PFSK-1 (cell line): ENCODE results near the gene ATOH8.

ENCODE experiments used
- FOXP2 ChIP-seq: optimal IDR thresholded peaks from 2 replicates; pipeline ENCODE3; 2011; ENCODE audit warnings: borderline replicate concordance, control low read depth, inconsistent platforms; ENCODE audit not compliant: insufficient read depth; ENCODE audit errors: extremely low read length, extremely low read depth
- POLR2AphosphoS5 ChIP-seq: IDR thresholded peaks from 2 replicates; pipeline ENCODE4 v1.6.1; 2012; ENCODE audit warnings: low read depth, mild to moderate bottlenecking, control low read depth, low read length, moderate library complexity
- SIN3A ChIP-seq: IDR thresholded peaks from 2 replicates; pipeline ENCODE4 v1.6.1; 2012; ENCODE audit warnings: mild to moderate bottlenecking, low read length, moderate library complexity, borderline replicate concordance; ENCODE audit not compliant: insufficient read depth
- TAF1 ChIP-seq: IDR thresholded peaks from 2 replicates; pipeline ENCODE4 v1.6.1; 2012; ENCODE audit warnings: low read length, control low read depth, borderline replicate concordance; ENCODE audit not compliant: insufficient read depth
- TF ChIP-seq, protein P1 (sequence below), 2 experiments: IDR thresholded peaks; 2 replicates each; pipeline versions ENCODE4 v1.6.1 to v1.8.0; 2011 to 2012; ENCODE audit warnings: low read depth in 2 of 2, low read length in 2 of 2, control low read depth in 1 of 2, inconsistent platforms in 1 of 2, mild to moderate bottlenecking in 1 of 2, moderate library complexity in 1 of 2; ENCODE audit not compliant: insufficient read depth in 1 of 2

Gene ATOH8

DNA sequence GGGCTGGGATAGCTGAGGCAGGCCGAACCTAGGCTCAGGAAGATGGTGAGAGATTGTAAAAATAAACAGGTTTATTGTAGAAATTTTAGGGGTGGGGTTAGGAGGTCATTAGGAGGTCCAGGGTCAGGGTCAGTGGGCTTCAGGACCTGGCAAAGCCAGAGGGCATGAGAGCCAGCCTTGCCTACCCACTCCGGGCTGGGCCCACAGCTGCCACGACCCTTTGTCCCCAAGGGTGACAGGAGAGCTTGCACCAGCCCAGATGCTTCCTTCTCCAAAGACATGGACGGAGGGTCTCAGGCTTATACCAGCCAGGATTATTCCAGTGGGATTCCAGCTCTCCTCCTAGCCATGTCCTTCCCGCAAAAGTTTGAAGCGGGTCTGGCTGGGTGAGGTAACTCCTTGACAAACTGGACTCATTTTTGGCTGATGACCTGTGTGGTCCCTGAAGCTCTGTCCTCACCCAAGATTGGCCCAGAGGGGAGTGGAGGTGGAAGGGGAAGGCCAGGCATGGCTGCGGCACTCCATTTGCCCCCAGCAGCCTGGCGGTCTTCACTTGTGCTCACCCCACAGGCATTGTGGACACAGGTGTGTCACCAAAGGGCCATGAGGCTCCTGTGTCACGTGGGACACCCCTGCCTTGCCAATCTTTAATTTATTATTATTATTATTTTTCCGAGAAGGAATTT lies 23.8 kb upstream of the ATOH8 start:
- TF ChIP-seq, protein P1, sequence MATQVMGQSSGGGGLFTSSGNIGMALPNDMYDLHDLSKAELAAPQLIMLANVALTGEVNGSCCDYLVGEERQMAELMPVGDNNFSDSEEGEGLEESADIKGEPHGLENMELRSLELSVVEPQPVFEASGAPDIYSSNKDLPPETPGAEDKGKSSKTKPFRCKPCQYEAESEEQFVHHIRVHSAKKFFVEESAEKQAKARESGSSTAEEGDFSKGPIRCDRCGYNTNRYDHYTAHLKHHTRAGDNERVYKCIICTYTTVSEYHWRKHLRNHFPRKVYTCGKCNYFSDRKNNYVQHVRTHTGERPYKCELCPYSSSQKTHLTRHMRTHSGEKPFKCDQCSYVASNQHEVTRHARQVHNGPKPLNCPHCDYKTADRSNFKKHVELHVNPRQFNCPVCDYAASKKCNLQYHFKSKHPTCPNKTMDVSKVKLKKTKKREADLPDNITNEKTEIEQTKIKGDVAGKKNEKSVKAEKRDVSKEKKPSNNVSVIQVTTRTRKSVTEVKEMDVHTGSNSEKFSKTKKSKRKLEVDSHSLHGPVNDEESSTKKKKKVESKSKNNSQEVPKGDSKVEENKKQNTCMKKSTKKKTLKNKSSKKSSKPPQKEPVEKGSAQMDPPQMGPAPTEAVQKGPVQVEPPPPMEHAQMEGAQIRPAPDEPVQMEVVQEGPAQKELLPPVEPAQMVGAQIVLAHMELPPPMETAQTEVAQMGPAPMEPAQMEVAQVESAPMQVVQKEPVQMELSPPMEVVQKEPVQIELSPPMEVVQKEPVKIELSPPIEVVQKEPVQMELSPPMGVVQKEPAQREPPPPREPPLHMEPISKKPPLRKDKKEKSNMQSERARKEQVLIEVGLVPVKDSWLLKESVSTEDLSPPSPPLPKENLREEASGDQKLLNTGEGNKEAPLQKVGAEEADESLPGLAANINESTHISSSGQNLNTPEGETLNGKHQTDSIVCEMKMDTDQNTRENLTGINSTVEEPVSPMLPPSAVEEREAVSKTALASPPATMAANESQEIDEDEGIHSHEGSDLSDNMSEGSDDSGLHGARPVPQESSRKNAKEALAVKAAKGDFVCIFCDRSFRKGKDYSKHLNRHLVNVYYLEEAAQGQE (IDR thresholded peaks at IDR 0.05; ENCODE audit: insufficient read depth in 1 of 2, low read depth in 2 of 2, low read length in 2 of 2) = no peak
- TF ChIP-seq POLR2AphosphoS5 (no peak), TAF1 (no peak), SIN3A (no peak), FOXP2 (no peak)

DNA sequence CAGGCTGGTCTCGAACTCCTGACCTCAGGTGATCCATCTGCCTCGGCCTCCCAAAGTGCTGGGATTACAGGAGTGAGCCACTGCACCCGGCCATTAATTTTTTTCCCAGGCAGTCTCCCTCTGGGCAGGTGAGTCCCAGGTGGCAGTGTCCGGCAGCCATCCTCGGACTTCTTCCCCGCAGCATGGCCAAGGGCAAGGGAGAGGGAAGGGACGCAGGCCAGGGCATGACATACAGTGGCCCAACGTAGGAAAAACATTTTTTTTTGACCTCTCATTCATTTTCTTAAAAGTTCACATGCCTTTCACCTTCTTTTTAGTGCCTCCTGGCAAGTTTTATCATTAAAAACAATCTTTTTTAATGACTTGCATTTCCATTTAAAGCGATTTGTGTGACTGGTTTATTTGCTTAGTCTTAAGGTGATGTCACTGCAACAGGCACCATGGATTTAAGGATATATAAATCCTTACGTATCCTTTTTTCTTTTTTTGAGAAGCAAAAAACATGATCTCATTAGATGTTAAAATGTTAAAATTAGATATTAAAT lies 23.0 kb upstream of the ATOH8 start:
- no peak for TF ChIP-seq TAF1
- no peak for TF ChIP-seq SIN3A
- TF ChIP-seq FOXP2 = no peak
- TF ChIP-seq, protein P1 (IDR thresholded peaks at IDR 0.05; ENCODE audit: insufficient read depth in 1 of 2, low read depth in 2 of 2, low read length in 2 of 2) = no peak
- no peak for TF ChIP-seq POLR2AphosphoS5

DNA sequence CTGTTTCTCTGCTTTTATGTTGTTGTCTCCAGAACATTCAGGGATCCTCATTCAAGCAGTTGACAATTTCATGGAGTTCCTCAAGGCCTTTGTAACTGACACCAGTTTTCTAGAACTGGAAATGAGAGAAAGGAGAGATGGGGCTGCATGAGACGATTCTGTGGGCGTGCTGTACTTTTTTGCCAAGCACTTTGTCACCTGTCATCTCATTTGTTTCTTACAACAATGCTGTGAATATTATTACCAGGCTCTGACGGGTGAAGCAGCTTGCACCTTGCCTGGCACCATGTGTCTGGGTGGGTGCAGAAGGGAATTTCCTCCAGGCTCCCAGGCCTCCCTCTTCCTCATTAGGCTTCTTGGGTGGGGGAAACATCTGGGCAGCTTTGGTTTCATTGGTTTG lies 22.2 kb upstream of the ATOH8 start:
- TF ChIP-seq POLR2AphosphoS5 (no peak), FOXP2 (no peak), SIN3A (no peak), TAF1 (no peak)
- TF ChIP-seq, protein P1 (IDR thresholded peaks at IDR 0.05; ENCODE audit: insufficient read depth in 1 of 2, low read depth in 2 of 2, low read length in 2 of 2) = no peak

DNA sequence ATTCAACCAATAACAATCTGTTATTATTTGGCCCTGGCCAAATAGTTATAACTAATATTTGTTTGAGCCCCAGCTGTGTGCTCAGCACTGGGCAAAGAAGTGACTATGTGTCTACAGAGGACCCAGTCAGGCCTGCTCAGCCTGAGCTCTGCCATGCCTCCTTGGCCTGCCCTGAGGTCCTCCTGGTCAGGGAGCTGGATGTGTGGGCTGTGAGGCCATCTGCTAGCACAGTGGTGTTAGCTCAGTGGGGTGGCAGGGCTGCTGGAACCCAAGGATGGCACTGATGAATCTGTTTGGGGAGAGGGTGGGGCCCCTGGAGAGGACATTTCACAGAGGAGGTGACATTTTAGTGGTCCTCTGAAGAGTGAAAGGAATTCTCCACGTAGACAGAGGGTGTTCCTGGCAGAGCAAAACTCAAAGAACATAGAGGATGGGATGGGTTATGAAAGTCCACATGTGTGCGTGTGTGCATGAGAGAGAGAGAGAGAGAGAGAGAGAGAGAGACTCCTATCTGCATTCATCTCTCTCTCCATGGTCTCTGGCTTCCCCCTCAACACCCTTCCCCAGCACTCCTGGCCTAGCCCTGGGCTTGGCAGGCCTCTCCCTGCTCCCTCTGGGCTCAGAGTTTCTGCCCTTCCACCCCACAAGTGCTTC lies 21.2 kb upstream of the ATOH8 start:
- TF ChIP-seq FOXP2 (no peak), SIN3A (no peak), POLR2AphosphoS5 (no peak), TAF1 (no peak)
- TF ChIP-seq, protein P1 (IDR thresholded peaks at IDR 0.05; ENCODE audit: insufficient read depth in 1 of 2, low read depth in 2 of 2, low read length in 2 of 2) = no peak
